Right lung (tissue), 5 donors: ENCODE data around the gene PLA2G15. TPM values are rescaled to one million over a fixed set of nuclear protein-coding genes. Genes with fewer than 3 reads are reported as not detected.
"Not testable (repeated sequence)": the region's sequence is repeated elsewhere in the genome, so short reads cannot be mapped to it uniquely, and the experiment has no call there.

Source experiments
- DNase-seq, 2 donors: peaks; one replicate each; pipeline ENCODE4 v3.0.0-alpha.2; 2013
- polyA plus RNA-seq, 5 donors: library from polyadenylated mRNA; unstranded; fragments of 120-200 nt; gene quantifications; one replicate each; pipeline versions ENCODE4 v1.2.1 to v1.2.3, GENCODE V29; 2013; ENCODE audit warnings: inconsistent platforms in 1 of 5, low replicate concordance in 1 of 5; ENCODE audit not compliant: insufficient read length in 5 of 5, insufficient read depth in 1 of 5

Gene PLA2G15
- polyA plus RNA-seq, 5 donors = 10.0 to 14.0 (median 11.0) TPM

DNA sequence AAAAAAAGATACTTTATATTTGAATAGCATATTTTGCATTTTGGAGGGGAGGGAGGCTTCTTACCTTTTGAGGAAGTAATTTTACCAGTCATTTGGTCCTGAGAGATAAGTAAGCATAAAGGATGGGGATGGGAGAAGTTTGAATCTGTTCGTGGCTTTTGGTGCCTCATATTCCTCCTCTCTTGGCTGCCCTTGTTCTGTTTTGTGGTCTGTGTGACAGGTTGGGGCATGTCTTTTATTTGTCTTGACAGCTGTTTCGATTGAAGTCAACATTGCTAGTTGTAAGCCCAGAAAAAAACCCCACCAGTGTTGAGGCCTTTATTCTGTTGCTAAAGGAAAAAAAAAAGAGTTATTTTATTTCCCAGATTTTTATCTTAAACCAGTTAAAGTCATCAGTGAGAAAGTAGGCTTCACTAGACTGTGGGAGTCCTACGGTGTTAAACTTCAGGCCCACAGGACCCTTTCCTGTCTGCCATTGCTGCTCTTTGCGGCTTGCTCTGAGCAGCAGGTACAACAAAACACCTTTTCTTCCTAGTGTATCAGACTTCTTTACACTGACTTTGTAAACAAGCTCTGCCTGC is 30.5 kb downstream of the PLA2G15 start:
- DNase-seq = no peak

DNA sequence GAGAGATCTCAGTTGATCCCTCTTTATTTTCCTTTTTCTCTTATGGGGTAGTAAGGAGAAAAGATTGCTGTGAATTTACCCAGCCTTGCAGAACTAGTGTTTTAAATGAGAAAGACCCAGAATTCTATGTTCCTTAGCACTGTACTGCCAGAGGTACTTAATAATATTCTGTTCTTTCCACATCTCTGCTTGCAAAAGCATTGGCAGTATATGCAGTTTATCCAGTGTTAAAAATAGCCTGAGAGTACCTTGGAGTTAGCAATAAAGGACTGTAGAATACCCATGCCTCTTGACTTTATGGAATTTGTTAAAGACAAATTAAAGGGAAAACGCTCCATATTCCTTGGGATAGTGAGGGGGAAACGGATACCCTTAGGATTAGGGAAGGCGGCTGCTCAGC is 31.1 kb downstream of the PLA2G15 start:
- DNase-seq = no peak

DNA sequence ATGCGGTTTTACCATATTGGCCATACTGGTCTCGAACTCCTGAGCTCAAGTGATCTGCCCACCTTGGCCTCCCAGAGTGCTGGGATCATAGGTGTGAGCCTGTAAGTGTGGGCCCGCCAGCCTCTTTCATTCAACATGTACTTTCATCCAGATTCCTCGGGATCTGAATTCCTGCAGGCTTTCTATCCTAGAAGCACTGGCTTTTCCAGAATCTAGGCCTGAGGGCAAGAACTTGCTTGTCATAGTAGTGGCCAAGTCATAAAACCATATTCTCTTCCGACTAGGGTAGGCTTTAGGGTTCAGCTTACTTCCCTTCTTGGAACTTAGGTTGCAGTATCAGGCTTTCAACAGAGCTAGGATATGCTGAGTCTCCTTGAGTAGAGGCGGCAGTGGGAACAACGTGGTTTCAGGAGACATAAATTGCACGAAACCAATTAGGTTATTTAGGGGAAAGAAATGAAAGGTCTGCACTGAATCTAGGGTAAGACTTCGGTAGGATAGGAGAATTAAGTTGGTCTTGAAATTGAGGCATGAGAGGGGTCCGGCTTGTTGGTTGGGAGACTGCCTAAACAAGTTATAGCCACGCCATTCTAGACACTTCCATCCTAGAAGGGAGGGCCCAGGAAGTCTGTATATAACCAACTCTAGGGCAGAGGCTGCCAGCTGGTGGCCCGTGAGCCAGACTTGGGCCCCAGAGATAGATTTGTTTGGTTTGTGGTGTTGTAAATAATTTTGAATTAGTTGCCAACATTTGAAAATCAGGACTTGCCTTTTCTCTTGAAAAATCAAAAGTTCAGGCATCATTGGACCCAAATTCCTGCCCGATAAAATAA is 34.8 kb downstream of the PLA2G15 start:
- no peak for DNase-seq

DNA sequence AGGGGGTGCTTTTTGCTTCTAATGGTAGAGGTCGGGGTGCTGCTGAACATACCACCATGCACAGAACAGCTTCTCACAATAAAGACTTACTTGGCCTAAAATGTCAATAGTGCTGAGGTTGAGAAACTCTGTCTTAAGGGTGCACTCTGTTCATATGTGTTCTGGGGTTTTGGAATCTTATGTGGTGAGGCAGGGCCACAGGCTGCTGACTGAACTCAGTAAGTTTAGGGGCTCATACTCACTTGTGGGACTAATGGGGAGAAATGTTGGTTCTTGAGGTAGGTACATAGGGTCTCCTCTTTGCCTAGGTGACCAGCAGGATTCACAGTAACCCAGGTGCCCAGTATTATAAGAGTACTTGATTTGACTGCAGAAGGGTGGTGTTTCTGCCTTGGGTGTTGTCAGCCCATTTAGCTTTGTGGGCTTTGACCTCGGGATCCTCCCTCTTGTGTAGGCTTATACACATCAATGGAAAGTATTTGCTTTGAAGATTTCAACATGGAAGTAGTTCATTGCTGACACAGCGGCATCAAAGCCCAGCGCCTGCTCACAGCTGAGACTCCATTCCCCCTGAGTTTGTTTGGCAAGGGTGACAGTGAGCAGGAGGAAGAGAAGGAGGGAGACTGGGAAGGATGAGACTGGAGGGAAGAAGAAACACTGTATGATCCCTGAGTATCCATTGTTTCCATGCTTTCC is 36.3 kb downstream of the PLA2G15 start:
- no peak for DNase-seq

DNA sequence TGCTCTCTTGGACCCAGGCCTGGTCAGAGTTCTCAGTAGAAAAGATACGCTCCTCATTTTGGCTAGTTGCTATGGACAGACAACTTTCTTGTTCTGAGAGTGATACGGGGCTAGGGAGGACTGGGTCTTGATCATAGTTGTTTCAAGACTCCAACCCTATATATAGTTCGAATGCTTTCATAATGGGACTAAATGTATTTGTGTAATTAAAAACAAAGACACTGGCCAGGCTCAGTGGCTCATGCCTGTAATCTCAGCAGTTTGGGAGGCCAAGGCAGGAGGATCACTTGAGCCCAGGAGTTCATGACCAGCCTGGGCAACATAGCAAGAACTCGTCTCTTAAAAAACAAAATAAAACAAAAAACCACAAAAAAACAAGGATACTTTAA is 36.9 kb downstream of the PLA2G15 start:
- DNase-seq = no peak

DNA sequence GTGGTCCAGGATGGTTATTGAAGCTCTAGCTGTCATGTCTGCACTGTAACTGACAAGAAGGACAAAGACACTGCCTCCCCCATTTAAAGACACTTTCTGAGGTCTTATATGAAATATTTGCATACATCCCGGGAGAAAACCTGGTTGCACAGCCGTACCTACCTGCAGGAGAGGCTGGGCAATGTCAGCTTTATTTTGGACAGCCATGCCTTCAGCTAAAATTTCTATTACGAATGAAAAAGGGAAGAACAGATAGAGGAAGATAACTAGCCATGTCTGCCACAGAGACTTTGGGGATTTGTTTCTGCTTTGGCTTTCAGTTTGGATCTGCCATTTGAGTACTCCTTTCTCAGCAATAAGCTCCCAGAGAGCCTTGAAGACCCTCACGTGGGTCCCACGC is 38.2 kb downstream of the PLA2G15 start:
- no peak for DNase-seq

DNA sequence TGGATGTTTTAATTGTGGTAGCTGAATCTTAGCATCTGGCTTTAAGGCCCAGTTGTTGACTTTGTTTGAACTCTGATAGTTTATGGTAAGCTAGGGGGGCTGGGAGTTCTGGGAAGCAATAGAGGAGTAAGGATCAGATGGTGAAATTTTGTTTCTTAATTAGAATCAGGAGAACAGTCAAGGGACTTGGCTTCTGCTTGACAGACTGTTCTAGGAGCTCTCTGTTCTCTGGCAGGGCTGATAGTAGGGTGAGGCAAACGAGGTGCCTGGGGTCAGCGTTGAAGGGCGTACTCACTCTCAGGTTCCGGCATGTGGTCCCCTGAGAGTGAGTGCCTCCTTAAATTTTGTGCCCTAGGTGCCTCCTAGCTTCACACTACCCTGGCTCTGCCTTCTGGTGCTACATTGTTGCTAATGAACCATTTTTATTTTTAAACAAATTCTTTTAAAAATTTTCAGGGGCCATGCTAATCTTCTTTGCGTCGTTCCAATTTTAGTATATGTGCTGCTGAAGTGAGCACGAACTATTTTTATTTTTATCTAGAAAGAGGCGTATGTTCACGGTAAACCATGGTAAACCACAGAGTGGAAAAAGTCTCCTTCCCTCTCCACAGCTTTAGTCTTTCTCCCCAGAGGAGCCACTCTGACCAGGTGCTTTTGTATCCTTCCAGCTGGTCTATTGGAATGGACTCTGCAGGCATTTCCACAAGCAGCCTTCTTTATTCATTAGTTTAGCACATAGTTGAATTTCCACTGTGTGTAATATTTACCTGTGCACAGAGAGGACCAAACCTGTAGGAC is 38.8 kb downstream of the PLA2G15 start:
- no peak for DNase-seq

DNA sequence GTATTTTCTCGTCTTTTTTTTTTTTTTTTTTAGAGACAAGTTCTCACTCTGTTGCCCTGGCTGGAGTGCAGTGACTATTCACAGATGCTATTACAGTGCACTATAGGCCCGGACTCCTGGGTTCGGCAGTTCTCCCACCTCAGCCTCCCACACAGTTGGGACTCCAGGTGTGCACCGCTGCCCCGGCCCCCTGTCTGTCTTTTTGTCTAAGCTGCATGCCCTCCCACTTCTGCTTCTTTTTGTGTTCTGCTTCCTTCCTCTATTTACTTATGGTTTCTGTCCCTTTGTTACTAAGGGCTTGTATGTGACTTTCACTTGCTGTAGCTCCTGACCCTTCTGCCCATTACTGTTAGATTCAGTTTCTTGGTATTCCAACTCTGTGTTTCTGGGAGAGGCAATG is 39.7 kb downstream of the PLA2G15 start:
- DNase-seq = no peak

DNA sequence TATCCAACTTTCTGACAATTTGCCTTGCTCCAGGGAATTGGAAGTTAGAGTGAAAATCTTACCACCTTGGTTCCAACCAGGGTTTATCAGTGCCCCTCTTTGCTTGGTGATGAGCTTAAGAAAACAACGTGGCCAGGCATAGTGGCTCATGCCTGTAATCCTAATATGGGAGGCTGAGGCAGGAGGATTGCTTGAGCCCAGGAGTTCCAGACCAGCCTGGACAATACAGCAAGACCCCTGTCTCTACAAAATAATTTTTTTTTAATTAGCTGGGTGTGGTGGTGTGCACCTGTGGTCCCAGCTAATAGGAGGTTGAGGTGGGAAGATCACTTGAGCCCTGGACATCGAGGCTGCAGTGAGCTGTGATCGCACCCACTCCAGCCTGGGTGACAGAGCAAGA is 40.5 kb downstream of the PLA2G15 start:
- no peak for DNase-seq

DNA sequence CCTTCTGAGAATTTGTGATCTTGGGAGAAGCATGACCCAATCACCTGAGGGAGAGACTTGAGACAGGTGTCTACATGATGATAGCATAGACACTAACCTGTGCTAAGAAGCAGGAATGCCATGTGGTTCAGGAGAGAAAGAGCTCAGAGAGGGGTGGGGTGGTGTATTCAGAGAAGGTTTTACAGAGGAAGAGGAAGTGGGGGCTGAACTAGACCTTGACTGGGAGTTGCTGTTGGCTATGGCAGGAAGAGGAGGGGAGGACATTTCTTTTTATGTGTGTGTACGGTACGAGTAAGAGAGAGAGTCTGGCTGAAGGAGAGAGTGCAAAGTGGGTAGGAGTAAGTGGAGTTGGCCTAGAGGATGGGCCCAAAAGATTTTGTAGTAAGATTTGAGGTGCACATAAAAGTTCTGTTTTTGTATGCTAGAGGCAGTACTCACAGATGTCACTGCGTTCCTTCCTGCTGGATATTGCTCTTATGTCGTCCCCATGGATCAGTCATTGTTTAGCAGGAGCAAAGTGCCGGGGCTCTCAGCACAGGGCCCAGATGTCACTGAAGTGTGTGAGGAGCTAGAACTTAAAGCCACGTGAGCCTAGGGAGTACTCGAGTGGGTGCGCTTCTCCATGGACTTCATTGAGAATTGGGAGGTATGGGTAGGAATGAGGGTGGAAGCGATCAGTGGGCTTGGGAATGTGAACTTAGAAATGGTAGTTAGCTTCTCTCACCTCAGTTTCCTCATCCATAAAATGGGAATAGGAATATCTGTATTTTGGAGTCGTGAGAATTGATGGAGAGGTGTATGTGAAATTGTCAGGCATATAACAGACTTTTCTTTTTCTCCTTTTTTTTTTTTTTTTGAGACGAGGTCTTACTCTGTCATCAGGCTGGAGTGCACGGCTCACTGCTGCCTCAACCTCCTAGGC is 41.2 kb downstream of the PLA2G15 start:
- no peak for DNase-seq

DNA sequence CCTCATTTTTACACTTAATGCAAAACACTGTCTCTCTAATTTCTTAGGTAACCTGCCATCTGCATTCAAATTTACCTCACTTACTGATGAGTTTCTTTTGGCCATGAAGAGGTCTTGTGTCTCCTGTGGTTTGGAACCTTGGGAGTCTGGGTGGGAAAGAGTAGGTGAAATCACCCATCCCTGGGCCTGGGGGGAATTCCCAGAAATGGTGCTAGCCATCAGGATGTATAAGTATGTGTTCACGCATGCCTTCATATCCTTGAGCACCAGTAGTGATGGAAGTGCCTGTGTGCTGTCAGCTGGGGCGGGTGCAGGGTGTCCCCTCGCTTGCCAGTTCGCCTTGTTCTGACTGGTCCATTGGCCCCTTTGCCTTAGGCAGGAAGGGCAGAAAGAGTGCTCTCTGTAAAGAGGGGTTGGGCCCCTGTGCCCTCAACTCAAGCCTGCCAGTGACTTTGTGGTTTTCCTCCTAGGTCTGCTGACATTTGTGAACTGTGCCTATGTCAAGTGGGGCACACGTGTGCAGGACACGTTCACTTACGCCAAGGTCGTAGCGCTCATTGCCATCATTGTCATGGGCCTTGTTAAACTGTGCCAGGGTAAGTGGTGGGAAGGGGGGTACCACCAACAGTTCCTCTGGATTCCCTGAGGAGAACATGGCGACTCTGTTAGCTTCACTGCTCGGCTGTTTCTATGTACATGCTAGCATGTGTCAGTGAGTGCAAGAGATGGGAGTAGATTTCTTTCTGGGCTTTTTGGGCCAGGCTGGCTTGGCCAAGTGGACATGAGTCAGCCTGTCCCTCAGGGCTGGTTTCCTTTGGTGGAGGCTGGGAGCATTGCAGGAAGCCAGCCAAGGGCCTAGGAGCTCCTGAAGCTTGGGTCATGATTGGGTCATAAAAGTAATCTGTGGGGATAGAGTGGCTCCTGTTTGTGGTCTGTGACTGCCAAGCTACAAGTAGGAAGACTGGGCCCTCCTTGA is 42.4 kb downstream of the PLA2G15 start:
- no peak for DNase-seq

DNA sequence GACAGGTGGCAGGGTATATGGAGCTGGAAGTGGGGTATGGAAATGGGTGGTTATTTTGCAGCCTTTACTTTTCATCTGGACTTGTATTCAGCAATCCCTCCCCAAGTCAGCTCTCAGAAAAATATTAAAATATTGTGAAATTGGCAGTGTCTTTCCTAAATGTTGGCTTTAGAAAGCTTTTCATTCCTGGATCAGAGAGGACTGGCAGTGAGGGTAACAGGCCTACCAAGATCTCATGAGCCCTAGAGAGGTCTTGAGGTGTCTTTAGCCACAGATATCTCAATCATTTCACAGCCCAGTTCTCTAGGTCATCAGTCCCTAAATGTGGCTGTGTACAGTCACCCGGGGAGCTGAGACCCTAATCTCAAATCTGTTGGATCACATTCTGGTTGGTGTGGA is 43.1 kb downstream of the PLA2G15 start:
- DNase-seq = no peak

DNA sequence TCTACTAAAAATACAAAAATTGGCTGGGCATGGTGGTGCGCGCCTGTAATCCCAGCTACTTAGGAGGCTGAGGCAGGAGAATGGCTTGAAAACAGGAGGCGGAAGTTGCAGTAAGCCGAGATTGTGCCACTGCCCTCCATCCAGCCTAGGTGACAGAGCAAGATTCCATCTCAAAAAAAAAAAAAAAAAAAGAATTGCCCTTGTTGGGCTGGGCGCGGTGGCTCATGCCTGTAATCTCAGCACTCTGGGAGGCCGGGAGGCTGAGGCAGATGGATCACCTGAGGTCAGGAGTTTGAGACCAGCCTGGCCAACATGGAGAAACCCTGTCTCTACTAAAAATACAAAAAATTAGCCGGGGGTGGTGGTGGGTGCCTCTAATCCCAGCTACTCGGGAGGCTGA is 43.6 kb downstream of the PLA2G15 start:
- DNase-seq = not testable (repeated sequence)

DNA sequence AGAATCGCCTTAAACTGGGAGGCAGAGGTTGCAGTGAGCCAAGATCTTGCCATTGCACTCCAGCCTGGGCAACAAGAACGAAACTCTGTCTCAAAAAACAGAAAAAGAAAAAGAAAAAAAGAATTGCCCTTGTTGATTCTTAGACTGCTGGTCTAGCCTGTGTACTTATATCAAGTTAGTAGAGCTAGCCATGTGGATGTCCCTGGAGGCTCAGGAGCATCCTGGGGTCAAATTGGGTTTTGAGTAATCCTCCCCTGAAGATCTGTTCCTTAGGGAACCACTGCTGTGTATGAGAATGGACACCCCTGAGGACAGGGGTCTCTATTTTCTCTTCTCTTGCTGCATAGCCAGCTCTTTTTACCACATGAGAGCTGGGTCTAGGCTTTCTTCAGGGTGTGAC is 44.0 kb downstream of the PLA2G15 start:
- no peak for DNase-seq

DNA sequence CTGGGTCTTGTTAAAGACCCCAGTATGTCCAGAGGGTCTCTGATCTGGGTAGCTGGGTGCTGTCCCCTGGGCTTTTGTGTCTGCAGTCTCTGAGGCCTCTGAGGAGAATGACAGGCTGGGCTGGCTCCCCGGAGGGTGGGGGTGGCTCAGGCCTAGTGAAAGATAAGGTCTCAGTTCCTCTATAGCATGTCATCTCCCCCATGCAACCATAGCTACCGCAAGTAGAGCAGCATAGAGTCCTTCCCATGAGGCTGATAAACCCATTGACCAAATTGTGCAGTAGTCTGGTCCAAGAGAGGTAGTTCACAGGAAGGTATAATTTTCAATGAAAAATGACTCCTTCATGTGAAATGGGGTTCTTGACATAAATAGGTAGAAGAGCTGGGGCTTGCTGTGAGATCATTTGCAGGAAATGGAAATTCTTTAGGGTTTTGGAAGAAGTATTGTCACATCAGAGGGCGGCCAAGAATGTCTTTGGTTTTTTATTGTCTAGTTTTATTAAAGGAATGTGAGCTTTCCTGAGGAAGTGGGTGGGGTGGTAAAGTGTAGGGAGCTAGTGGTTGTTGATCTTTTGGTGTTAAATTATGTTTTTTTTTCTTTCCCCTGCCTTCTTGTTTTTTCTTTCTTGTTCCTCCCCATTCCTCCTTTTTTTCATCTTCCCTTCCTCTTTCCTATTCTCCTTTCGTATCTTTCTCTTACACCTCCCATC is 44.6 kb downstream of the PLA2G15 start:
- no peak for DNase-seq

DNA sequence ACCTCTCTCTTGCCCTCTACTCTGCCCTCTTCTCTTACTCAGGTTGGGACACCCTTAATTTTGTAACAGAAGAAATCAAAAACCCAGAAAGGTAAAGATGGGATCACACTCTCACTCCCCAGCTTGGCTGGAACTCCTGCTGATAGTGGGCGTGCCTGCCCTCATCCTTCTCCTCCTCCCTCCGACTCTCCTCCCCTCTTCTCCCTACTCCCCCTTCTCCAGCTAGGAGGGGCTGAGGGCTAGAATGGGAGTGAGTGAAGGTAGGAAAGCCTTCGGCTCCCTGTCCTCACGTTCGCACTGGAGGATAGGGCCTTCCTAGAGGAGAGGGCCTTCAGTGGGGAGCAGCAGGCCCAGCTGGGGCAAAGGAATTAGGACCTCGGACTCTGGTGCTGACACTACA is 45.3 kb downstream of the PLA2G15 start:
- DNase-seq = no peak

DNA sequence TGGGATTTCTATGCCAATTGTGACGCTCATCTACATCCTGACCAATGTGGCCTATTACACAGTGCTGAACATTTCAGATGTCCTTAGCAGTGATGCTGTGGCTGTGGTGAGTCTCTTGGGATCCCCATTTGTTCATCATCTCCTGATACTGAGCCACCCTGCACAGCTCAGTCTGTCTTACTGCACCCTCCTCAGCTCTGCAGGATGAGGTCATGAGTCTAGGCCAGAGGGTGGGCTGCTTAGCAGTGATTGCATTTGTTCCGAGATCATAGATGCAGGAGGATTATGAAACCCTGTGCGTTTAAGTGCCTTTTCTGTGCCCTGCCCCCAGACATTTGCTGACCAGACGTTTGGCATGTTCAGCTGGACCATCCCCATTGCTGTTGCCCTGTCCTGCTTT is 46.1 kb downstream of the PLA2G15 start:
- DNase-seq = no peak

DNA sequence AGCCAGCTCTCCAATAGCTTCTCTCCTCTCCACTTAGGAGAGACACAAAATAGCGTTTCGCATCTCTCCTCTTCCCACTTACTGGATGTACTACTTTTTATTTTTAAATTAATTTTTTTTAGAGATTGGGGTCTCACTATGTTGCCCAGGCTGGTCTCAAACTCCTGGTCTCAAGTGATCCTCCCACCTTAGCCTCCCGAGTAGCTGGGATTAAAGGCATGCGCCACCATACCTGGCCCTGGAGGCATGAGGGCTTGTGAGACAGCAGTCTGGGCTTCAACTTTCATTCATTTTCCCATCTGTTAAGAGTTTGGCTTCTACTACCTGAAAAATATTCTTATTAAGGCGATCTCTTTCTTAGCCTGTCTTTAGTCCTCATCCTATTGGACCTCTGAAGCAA is 47.3 kb downstream of the PLA2G15 start:
- no peak for DNase-seq

DNA sequence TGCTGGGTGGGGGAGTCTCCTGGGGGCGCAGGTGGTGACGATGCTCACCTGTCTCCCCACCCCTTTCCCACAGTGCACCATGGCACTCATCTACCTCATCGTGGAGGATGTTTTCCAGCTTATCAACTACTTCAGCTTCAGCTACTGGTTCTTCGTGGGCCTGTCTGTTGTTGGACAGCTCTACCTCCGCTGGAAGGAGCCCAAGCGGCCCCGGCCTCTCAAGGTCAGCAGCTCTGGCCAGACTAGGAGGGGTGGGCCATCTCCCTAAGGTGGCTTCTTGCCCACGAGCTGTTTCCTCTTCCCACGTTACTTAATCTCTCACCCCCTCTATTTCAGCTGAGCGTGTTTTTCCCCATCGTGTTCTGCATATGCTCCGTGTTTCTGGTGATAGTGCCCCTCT is 51.1 kb downstream of the PLA2G15 start:
- no peak for DNase-seq
